Measurements from ENCODE around the gene NSD1. TPM values are rescaled to one million over a fixed set of nuclear protein-coding genes. Genes with fewer than 3 reads are reported as not detected.

NSD1 gene
- polyA plus RNA-seq, 1 donor: 68.7 TPM

- no peak for DNase-seq
Measured at GRCh38 chr5:177349762-177350161, 216.2 kb downstream of the NSD1 start.

Other genes with a start within 250 kb of the NSD1 start
- gene HK3, start 234.4 kb upstream of the NSD1 start, polyA plus RNA-seq (ENCODE audit: insufficient read length): 0.18 TPM
- gene UIMC1, start 127.0 kb upstream of the NSD1 start, polyA plus RNA-seq (ENCODE audit: insufficient read length): 50.0 TPM
- gene ZNF346, start 111.1 kb upstream of the NSD1 start, polyA plus RNA-seq (ENCODE audit: insufficient read length): 29.4 TPM
- 66.8 TPM for gene FGFR4, start 46.9 kb upstream of the NSD1 start, polyA plus RNA-seq (ENCODE audit: insufficient read length)
- gene RAB24, start 169.9 kb downstream of the NSD1 start, polyA plus RNA-seq (ENCODE audit: insufficient read length): 23.7 TPM
- gene PRELID1, start 170.0 kb downstream of the NSD1 start, polyA plus RNA-seq (ENCODE audit: insufficient read length): 85.3 TPM
- 16.7 TPM for gene MXD3, start 178.1 kb downstream of the NSD1 start, polyA plus RNA-seq (ENCODE audit: insufficient read length)
- gene LMAN2, start 217.9 kb downstream of the NSD1 start, polyA plus RNA-seq (ENCODE audit: insufficient read length): 118 TPM
- gene RGS14, start 224.2 kb downstream of the NSD1 start, polyA plus RNA-seq (ENCODE audit: insufficient read length): 11.1 TPM

Measured in left kidney (tissue), 2 donors.